ENCODE measurements around the gene HSD17B12. TPM values are rescaled to one million over a fixed set of nuclear protein-coding genes. Genes with fewer than 3 reads are reported as not detected.

The HSD17B12 gene
- total RNA-seq, 4 donors from 2014 or later: 46.3 to 93.4 (median 60.1) TPM

GRCh38 chr11:43639920-43640319 is 40.6 kb upstream of the HSD17B12 start:
- WGBS: 82% methylated on average over 3 of the region's 3 CpGs
- peaks cover 49% of the 10 kb centered on the region for H3K27me3 ChIP-seq

GRCh38 chr11:43643898-43644620 is 36.5 kb upstream of the HSD17B12 start:
- peak; percentile 88 to 90 for DNase-seq (ENCODE audit: low spot score in 2 of 2)
- Histone ChIP-seq H3K36me3 (no peaks in the 10 kb centered on the region), H3K9me3 (no peaks in the 10 kb centered on the region), H3K27ac (peak overlapping the region; percentile 67), H3K4me1 (peaks cover 16% of the 10 kb centered on the region), H3K4me3 (peak overlapping the region; percentile 98), H3K27me3 (peaks cover 15% of the 10 kb centered on the region)
- under 1% methylated on average over 33 of the region's 33 CpGs for WGBS
- peak in 1 of 3 donors; percentile 52 for TF ChIP-seq POLR2AphosphoS5 (IDR thresholded peaks at IDR 0.05)
- no peak for TF ChIP-seq POLR2A (IDR thresholded peaks at IDR 0.05)

More at GRCh38 chr11:43639920-43640319, 40.6 kb upstream of the HSD17B12 start:
- TF ChIP-seq EP300 (IDR thresholded peaks at IDR 0.05) (no peak), POLR2AphosphoS5 (IDR thresholded peaks at IDR 0.05) (no peak), CTCF (IDR thresholded peaks at IDR 0.05) (no peak)
- no peak for DNase-seq (ENCODE audit: low spot score in 2 of 2)
- H3K4me3 ChIP-seq: no peak overlapping the region
- H3K9me3 ChIP-seq: no peaks in the 10 kb centered on the region
- no peak overlapping the region for H3K27ac ChIP-seq
- H3K4me1 ChIP-seq: peaks cover 10% of the 10 kb centered on the region
- no peaks in the 10 kb centered on the region for H3K36me3 ChIP-seq

- Histone ChIP-seq H3K4me3 (peak overlapping the region; percentile 98), H3K9me3 (no peaks in the 10 kb centered on the region), H3K27me3 (peaks cover 8% of the 10 kb centered on the region), H3K27ac (peak overlapping the region; percentile 67), H3K36me3 (no peaks in the 10 kb centered on the region), H3K4me1 (peaks cover 16% of the 10 kb centered on the region)
- no peak for DNase-seq (ENCODE audit: low spot score in 2 of 2)
- 17% methylated on average over 7 of the region's 7 CpGs for whole genome bisulfite sequencing
- TF ChIP-seq POLR2AphosphoS5 (IDR thresholded peaks at IDR 0.05) (no peak), POLR2A (IDR thresholded peaks at IDR 0.05) (no peak), CTCF (IDR thresholded peaks at IDR 0.05) (no peak), EP300 (IDR thresholded peaks at IDR 0.05) (no peak)
These were observed 35.8 kb upstream of the HSD17B12 start for GRCh38 chr11:43644621-43645299.

GRCh38 chr11:43646767-43647166 is 33.8 kb upstream of the HSD17B12 start:
- Histone ChIP-seq H3K4me3 (no peak overlapping the region), H3K27ac (no peak overlapping the region), H3K4me1 (peaks cover 16% of the 10 kb centered on the region), H3K36me3 (no peaks in the 10 kb centered on the region), H3K9me3 (no peaks in the 10 kb centered on the region), H3K27me3 (no peaks in the 10 kb centered on the region)
- WGBS: 78% methylated on average over 2 of the region's 2 CpGs
- no peak for DNase-seq (ENCODE audit: low spot score in 2 of 2)
- no peak for TF ChIP-seq EP300 (IDR thresholded peaks at IDR 0.05)
- TF ChIP-seq CTCF (IDR thresholded peaks at IDR 0.05): no peak
- TF ChIP-seq POLR2A (IDR thresholded peaks at IDR 0.05): no peak
- no peak for TF ChIP-seq POLR2AphosphoS5 (IDR thresholded peaks at IDR 0.05)

GRCh38 chr11:43648888-43649287 is 31.6 kb upstream of the HSD17B12 start:
- TF ChIP-seq POLR2A (IDR thresholded peaks at IDR 0.05): no peak
- TF ChIP-seq CTCF (IDR thresholded peaks at IDR 0.05): no peak
- TF ChIP-seq EP300 (IDR thresholded peaks at IDR 0.05): no peak
- TF ChIP-seq POLR2AphosphoS5 (IDR thresholded peaks at IDR 0.05): no peak
- H3K36me3 ChIP-seq: no peaks in the 10 kb centered on the region
- no peaks in the 10 kb centered on the region for H3K27me3 ChIP-seq
- H3K4me1 ChIP-seq: peaks cover 10% of the 10 kb centered on the region
- H3K4me3 ChIP-seq: no peak overlapping the region
- no peak for DNase-seq (ENCODE audit: low spot score in 2 of 2)
- no peaks in the 10 kb centered on the region for H3K9me3 ChIP-seq
- WGBS: 85% methylated on average over 7 of the region's 7 CpGs
- no peak overlapping the region for H3K27ac ChIP-seq
